ENCODE results near the gene CD2BP2. TPM values are rescaled to one million over a fixed set of nuclear protein-coding genes. Genes with fewer than 3 reads are reported as not detected.

CD2BP2 gene
- total RNA-seq, 1 experiment from 2014 or later = 51.8 TPM

DNA sequence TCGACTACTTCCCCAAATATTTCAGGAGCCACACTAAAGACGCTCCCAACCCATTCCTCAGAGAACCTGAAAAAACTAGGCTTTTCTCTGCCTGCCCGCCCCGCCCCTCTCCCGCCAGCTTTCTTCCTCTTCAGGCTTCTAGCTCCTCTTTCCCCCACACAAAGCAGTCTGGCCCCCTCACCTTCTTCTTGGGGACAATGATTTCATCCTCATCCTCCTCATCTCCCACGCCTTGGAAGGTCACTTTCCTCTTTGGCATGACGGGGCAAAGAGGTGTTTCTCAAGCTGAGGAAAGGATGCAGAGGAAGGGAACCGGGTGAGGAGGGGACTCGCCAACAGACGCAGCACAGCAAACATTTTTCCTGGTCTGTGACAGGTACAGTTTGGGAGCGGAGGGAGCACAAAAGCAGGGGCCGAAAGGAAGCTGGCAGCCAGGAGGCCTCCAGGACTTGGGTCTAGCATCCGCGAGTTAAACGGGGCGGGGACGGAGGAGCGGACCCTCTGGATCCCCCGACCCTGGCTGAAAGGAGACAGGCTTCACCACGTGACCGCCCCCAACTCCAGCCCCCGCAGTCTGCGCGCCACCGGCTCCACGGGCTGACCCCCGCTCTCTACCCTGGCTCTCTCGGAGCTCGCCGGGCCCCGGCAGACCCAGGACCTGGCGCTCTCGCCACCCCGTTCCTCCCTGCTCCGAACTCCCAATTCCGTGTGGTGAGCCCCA lies 525 bp downstream of the CD2BP2 start:
- intact Hi-C loops (cut with micrococcal nuclease; ENCODE audit: unreplicated experiment) = loop anchor here (1.0 to 5.0 kb wide), 3 partner anchors 20 to 263 kb away; partner anchors contain the start of genes TBX6 and ZNF771
- CTCF ChIA-PET = interaction anchor here (0.6 to 1.8 kb wide), 8 partner anchors 13 to 75 kb away, joined by 3 to 8 read pairs (median 3); partner anchors contain the start of genes DCTPP1 and ZNF48
- H3K9me3 Mint-ChIP-seq (ENCODE audit: unreplicated experiment) = no peaks in the 10 kb centered on the region
- POLR2A ChIA-PET = interaction anchor here (0.5 to 2.3 kb wide), 5 partner anchors 17 to 490 kb away, joined by 3 to 30 read pairs (median 4); partner anchors contain the start of genes TBC1D10B, ZNF689 and ZNF771
- TSS peak; percentile 34 for BruUV-seq (replicated peaks)
- peak overlapping the region; percentile 94 for H3K4me3 Mint-ChIP-seq (ENCODE audit: unreplicated experiment)
- TF ChIP-seq, protein P1, sequence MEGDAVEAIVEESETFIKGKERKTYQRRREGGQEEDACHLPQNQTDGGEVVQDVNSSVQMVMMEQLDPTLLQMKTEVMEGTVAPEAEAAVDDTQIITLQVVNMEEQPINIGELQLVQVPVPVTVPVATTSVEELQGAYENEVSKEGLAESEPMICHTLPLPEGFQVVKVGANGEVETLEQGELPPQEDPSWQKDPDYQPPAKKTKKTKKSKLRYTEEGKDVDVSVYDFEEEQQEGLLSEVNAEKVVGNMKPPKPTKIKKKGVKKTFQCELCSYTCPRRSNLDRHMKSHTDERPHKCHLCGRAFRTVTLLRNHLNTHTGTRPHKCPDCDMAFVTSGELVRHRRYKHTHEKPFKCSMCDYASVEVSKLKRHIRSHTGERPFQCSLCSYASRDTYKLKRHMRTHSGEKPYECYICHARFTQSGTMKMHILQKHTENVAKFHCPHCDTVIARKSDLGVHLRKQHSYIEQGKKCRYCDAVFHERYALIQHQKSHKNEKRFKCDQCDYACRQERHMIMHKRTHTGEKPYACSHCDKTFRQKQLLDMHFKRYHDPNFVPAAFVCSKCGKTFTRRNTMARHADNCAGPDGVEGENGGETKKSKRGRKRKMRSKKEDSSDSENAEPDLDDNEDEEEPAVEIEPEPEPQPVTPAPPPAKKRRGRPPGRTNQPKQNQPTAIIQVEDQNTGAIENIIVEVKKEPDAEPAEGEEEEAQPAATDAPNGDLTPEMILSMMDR (IDR thresholded peaks at IDR 0.05; ENCODE audit: insufficient read depth in 1 of 2, low read depth in 1 of 2, low read length in 1 of 2, severe bottlenecking in 1 of 2, unreplicated experiment in 1 of 2) = no peak
- no peaks in the 10 kb centered on the region for H3K27me3 ChIP-seq (replicated peaks; ENCODE audit: control insufficient read depth, insufficient read depth, low read length)
- H3K9me3 ChIP-seq = no peaks in the 10 kb centered on the region
- peak overlapping the region; percentile 99 for H3K27ac Mint-ChIP-seq (ENCODE audit: unreplicated experiment)
- no peak for DNase-seq
- peaks cover 12% of the 10 kb centered on the region for H3K4me1 Mint-ChIP-seq (ENCODE audit: low read depth, unreplicated experiment)
- peaks cover 5% of the 10 kb centered on the region; the same call in 1 of the 2 replicates for H3K4me1 ChIP-seq
- H3K36me3 Mint-ChIP-seq (ENCODE audit: insufficient read depth, unreplicated experiment) = peaks cover 67% of the 10 kb centered on the region
- no peaks in the 10 kb centered on the region for H3K27me3 Mint-ChIP-seq (ENCODE audit: insufficient read depth, unreplicated experiment)
- peaks cover 4% of the 10 kb centered on the region for H3K36me3 ChIP-seq (ENCODE audit: control insufficient read depth, insufficient read depth, low read length)
- H3K4me3 ChIP-seq (ENCODE audit: low read depth, low read length) = peak overlapping the region; percentile 97

GRCh38 chr16:30353438-30354129 lies 1.5 kb downstream of the CD2BP2 start:
- Mint-ChIP-seq H3K27me3 (ENCODE audit: insufficient read depth, unreplicated experiment) (no peaks in the 10 kb centered on the region), H3K4me3 (ENCODE audit: unreplicated experiment) (peak overlapping the region; percentile 94), H3K9me3 (ENCODE audit: unreplicated experiment) (no peaks in the 10 kb centered on the region), H3K36me3 (ENCODE audit: insufficient read depth, unreplicated experiment) (peaks cover 71% of the 10 kb centered on the region), H3K27ac (ENCODE audit: unreplicated experiment) (peak overlapping the region; percentile 99), H3K4me1 (ENCODE audit: low read depth, unreplicated experiment) (peaks cover 12% of the 10 kb centered on the region)
- no peak for DNase-seq
- ChIA-PET POLR2A (interaction anchor here (0.5 to 2.3 kb wide), 4 partner anchors 18 to 257 kb away, joined by 3 to 30 read pairs (median 5); partner anchors contain the start of genes TBC1D10B, ZNF689 and ZNF771), CTCF (interaction anchor here (0.8 to 1.1 kb wide), 3 partner anchors 17 to 56 kb away, joined by 3 to 4 read pairs (median 3); no protein-coding TSS in a partner anchor)
- Histone ChIP-seq H3K9me3 (no peaks in the 10 kb centered on the region), H3K4me1 (peaks cover 5% of the 10 kb centered on the region; the same call in 1 of the 2 replicates), H3K4me3 (ENCODE audit: low read depth, low read length) (no peak overlapping the region; the same call in none of the 2 replicates), H3K27me3 (replicated peaks; ENCODE audit: control insufficient read depth, insufficient read depth, low read length) (no peaks in the 10 kb centered on the region), H3K36me3 (ENCODE audit: control insufficient read depth, insufficient read depth, low read length) (peaks cover 3% of the 10 kb centered on the region; the same call in 1 of the 2 replicates)
- intact Hi-C loops (cut with micrococcal nuclease; ENCODE audit: unreplicated experiment) = loop anchor here (2.0 kb wide), 1 partner anchor 19 kb away; no protein-coding TSS in a partner anchor
- BruUV-seq (replicated peaks) = no TSS peak
- TF ChIP-seq, protein P1 (IDR thresholded peaks at IDR 0.05; ENCODE audit: insufficient read depth in 1 of 2, low read depth in 1 of 2, low read length in 1 of 2, severe bottlenecking in 1 of 2, unreplicated experiment in 1 of 2) = no peak

Data from Caco-2 (cell line).